Neural progenitor cell (in vitro differentiated cells): ENCODE data around the gene OR3A1.

ENCODE experiments used
- CTCF ChIP-seq: fragments of 200-600 bp; sonication (generic); IDR thresholded peaks from 2 replicates; pipeline ENCODE4 v1.5.1; 2017; ENCODE audit warnings: antibody characterized with exemption, mild to moderate bottlenecking
- EZH2 ChIP-seq: fragments of 200-600 bp; sonication (generic); IDR thresholded peaks from 2 replicates; pipeline ENCODE4 v1.6.1; 2017; ENCODE audit warnings: antibody characterized with exemption, mild to moderate bottlenecking, moderate library complexity

- TF ChIP-seq EZH2 (no peak), CTCF (no peak)
Measured at GRCh38 chr17:3335876-3336275, 37.7 kb upstream of the OR3A1 start.
